ENCODE results near the gene AP4B1.
"Not testable (repeated sequence)": the region's sequence is repeated elsewhere in the genome, so short reads cannot be mapped to it uniquely, and the experiment has no call there.

Gene AP4B1

GRCh38 chr1:113859478-113860175 lies 45.0 kb downstream of the AP4B1 start:
- peak in 1 of 56 donors; percentile 3 for DNase-seq

- no peak for DNase-seq
These were observed 45.6 kb downstream of the AP4B1 start for GRCh38 chr1:113858982-113859381.

- no peak for DNase-seq
These were observed 46.2 kb downstream of the AP4B1 start for GRCh38 chr1:113858418-113858817.

GRCh38 chr1:113857776-113858175 lies 46.8 kb downstream of the AP4B1 start:
- DNase-seq, result no peak

- DNase-seq, result no peak
These were observed 48.2 kb downstream of the AP4B1 start for GRCh38 chr1:113856401-113856790.

- DNase-seq, result no peak
These were observed 48.8 kb downstream of the AP4B1 start for GRCh38 chr1:113855630-113856400.

- DNase-seq, result no peak
These were observed 50.4 kb downstream of the AP4B1 start for GRCh38 chr1:113854234-113854633.

- DNase-seq, result not testable (repeated sequence)
These were observed 51.9 kb downstream of the AP4B1 start for GRCh38 chr1:113852694-113853093.

GRCh38 chr1:113850127-113850796 lies 54.3 kb downstream of the AP4B1 start:
- DNase-seq, result no peak

- no peak for DNase-seq
These were observed 55.5 kb downstream of the AP4B1 start for GRCh38 chr1:113849072-113849471.

GRCh38 chr1:113846391-113847035 lies 58.1 kb downstream of the AP4B1 start:
- DNase-seq, result no peak

All from amygdala (tissue), 56 donors.